HG02943 (cell line): Measurements from ENCODE around the gene PLK1.

ENCODE experiments used
- ATAC-seq: cut with Tn5 transposase; IDR thresholded peaks from one replicate; pipeline ENCODE4 v1.9.1; 2021; ENCODE audit warnings: mild to moderate bottlenecking, low read depth, moderate library complexity; ENCODE audit not compliant: unreplicated experiment

Gene PLK1

GRCh38 chr16:23679274-23679985 is 741 bp downstream of the PLK1 start:
- no peak for ATAC-seq

GRCh38 chr16:23679986-23680336 is 1.3 kb downstream of the PLK1 start:
- ATAC-seq, result no peak

GRCh38 chr16:23682181-23682580 is 3.5 kb downstream of the PLK1 start:
- ATAC-seq, result no peak

GRCh38 chr16:23683487-23683886 is 4.8 kb downstream of the PLK1 start:
- no peak for ATAC-seq

- no peak for ATAC-seq
Observed at GRCh38 chr16:23687034-23687808, 8.5 kb downstream of the PLK1 start.

GRCh38 chr16:23689442-23690187 is 10.9 kb downstream of the PLK1 start:
- ATAC-seq, result no peak

GRCh38 chr16:23690771-23691482 is 12.2 kb downstream of the PLK1 start:
- ATAC-seq, result no peak

GRCh38 chr16:23691483-23692189 is 12.9 kb downstream of the PLK1 start:
- no peak for ATAC-seq

GRCh38 chr16:23692190-23692837 is 13.6 kb downstream of the PLK1 start:
- ATAC-seq, result no peak

- no peak for ATAC-seq
Observed at GRCh38 chr16:23694265-23694643, 15.6 kb downstream of the PLK1 start.

- no peak for ATAC-seq
Observed at GRCh38 chr16:23694644-23695373, 16.1 kb downstream of the PLK1 start.

GRCh38 chr16:23695756-23696155 is 17.1 kb downstream of the PLK1 start:
- no peak for ATAC-seq

- no peak for ATAC-seq
Observed at GRCh38 chr16:23699100-23699499, 20.4 kb downstream of the PLK1 start.

GRCh38 chr16:23700093-23700492 is 21.4 kb downstream of the PLK1 start:
- no peak for ATAC-seq

GRCh38 chr16:23700509-23700908 is 21.8 kb downstream of the PLK1 start:
- ATAC-seq, result no peak

GRCh38 chr16:23701045-23701444 is 22.4 kb downstream of the PLK1 start:
- no peak for ATAC-seq

- no peak for ATAC-seq
Observed at GRCh38 chr16:23702951-23703350, 24.3 kb downstream of the PLK1 start.

- ATAC-seq, result no peak
Observed at GRCh38 chr16:23704772-23705516, 26.3 kb downstream of the PLK1 start.
